ENCODE results near the gene NCS1. TPM values are rescaled to one million over a fixed set of nuclear protein-coding genes. Genes with fewer than 3 reads are reported as not detected.

The NCS1 gene
- total RNA-seq, 1 donor from 2014 or later: 50.0 TPM

DNA sequence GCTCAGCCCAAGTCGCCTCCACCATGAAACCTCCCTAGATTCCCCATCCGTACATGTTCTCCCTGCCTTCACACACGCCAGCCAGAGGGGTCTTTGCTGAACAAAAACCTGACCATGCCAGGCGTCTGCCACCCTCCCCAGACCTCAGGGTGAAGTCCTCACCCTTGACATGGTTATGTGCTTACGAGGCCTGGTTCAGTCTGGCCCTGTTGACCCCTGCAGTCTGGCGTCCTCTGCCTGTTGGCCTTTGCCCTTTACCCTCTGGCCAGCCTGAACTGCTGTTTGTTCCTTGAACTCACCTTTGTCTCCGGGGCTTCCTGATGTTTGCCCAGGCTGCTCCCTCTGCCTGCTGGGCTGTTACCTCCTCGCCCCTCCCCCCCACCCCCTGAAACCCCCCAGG is 29.8 kb downstream of the NCS1 start:
- DNase-seq (ENCODE audit: low spot score): no peak
- Mint-ChIP-seq H3K9me3 (ENCODE audit: low read depth) (no peaks in the 10 kb centered on the region), H3K4me1 (ENCODE audit: low read depth) (peaks cover 10% of the 10 kb centered on the region), H3K4me3 (ENCODE audit: unreplicated experiment) (no peak overlapping the region), H3K27me3 (ENCODE audit: low read depth) (no peaks in the 10 kb centered on the region), H3K36me3 (ENCODE audit: low read depth) (peaks cover 2% of the 10 kb centered on the region), H3K27ac (ENCODE audit: unreplicated experiment) (no peak overlapping the region)
- TF ChIP-seq, protein P1, sequence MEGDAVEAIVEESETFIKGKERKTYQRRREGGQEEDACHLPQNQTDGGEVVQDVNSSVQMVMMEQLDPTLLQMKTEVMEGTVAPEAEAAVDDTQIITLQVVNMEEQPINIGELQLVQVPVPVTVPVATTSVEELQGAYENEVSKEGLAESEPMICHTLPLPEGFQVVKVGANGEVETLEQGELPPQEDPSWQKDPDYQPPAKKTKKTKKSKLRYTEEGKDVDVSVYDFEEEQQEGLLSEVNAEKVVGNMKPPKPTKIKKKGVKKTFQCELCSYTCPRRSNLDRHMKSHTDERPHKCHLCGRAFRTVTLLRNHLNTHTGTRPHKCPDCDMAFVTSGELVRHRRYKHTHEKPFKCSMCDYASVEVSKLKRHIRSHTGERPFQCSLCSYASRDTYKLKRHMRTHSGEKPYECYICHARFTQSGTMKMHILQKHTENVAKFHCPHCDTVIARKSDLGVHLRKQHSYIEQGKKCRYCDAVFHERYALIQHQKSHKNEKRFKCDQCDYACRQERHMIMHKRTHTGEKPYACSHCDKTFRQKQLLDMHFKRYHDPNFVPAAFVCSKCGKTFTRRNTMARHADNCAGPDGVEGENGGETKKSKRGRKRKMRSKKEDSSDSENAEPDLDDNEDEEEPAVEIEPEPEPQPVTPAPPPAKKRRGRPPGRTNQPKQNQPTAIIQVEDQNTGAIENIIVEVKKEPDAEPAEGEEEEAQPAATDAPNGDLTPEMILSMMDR (IDR thresholded peaks at IDR 0.05): no peak

DNA sequence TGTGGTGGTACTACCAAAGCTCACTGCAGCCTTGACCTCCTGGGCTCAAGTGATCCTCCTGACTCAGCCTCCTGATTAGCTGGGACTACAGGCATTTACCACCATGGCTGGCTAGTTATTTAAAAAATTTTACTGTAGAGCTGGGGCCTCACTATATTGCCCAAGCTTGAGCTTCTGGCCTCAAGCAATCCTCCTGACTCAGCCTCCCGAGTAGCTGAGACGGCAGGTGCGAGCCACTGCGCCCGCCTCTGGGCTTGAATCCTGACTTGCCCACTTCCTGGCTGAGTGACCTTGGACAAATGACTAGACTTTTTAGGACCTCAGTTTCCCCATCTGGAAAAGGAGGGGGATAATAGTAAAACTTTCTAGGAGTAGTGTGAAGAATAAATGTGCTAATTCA is 32.1 kb downstream of the NCS1 start:
- Mint-ChIP-seq H3K27ac (ENCODE audit: unreplicated experiment) (no peak overlapping the region), H3K27me3 (ENCODE audit: low read depth) (no peaks in the 10 kb centered on the region), H3K4me3 (ENCODE audit: unreplicated experiment) (no peak overlapping the region), H3K9me3 (ENCODE audit: low read depth) (no peaks in the 10 kb centered on the region), H3K36me3 (ENCODE audit: low read depth) (peaks cover 2% of the 10 kb centered on the region), H3K4me1 (ENCODE audit: low read depth) (peaks cover 16% of the 10 kb centered on the region)
- TF ChIP-seq, protein P1 (IDR thresholded peaks at IDR 0.05): no peak
- no peak for DNase-seq (ENCODE audit: low spot score)

GRCh38 chr9:130204959-130205358 is 32.8 kb downstream of the NCS1 start:
- H3K27me3 Mint-ChIP-seq (ENCODE audit: low read depth): no peaks in the 10 kb centered on the region
- no peaks in the 10 kb centered on the region for H3K9me3 Mint-ChIP-seq (ENCODE audit: low read depth)
- no peak for DNase-seq (ENCODE audit: low spot score)
- H3K4me1 Mint-ChIP-seq (ENCODE audit: low read depth): peaks cover 16% of the 10 kb centered on the region
- no peak overlapping the region for H3K27ac Mint-ChIP-seq (ENCODE audit: unreplicated experiment)
- H3K36me3 Mint-ChIP-seq (ENCODE audit: low read depth): peaks cover 2% of the 10 kb centered on the region
- H3K4me3 Mint-ChIP-seq (ENCODE audit: unreplicated experiment): no peak overlapping the region
- TF ChIP-seq, protein P1 (IDR thresholded peaks at IDR 0.05): no peak

DNA sequence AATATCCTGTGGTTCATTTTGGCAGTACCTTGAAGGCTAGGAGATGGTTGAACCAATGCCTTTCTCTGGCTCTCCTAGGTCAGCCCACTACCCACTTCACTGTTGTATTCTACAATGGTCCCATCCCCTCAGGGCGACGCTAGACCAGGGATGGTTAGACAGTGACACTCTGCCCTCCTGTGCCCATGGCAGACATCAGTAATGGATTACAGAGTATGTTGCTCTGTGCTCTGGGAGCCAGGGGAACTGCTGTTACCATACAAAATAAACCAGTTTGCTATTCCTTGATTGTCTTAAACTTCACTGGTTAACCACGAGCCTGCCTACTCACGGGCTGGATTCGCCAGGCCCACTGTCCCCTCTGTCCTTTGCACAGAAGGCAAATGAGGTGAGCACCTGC is 33.7 kb downstream of the NCS1 start:
- peaks cover 2% of the 10 kb centered on the region for H3K36me3 Mint-ChIP-seq (ENCODE audit: low read depth)
- H3K27ac Mint-ChIP-seq (ENCODE audit: unreplicated experiment): no peak overlapping the region
- TF ChIP-seq, protein P1 (IDR thresholded peaks at IDR 0.05): no peak
- DNase-seq (ENCODE audit: low spot score): no peak
- H3K27me3 Mint-ChIP-seq (ENCODE audit: low read depth): no peaks in the 10 kb centered on the region
- H3K4me3 Mint-ChIP-seq (ENCODE audit: unreplicated experiment): no peak overlapping the region
- peaks cover 14% of the 10 kb centered on the region for H3K4me1 Mint-ChIP-seq (ENCODE audit: low read depth)
- H3K9me3 Mint-ChIP-seq (ENCODE audit: low read depth): no peaks in the 10 kb centered on the region

DNA sequence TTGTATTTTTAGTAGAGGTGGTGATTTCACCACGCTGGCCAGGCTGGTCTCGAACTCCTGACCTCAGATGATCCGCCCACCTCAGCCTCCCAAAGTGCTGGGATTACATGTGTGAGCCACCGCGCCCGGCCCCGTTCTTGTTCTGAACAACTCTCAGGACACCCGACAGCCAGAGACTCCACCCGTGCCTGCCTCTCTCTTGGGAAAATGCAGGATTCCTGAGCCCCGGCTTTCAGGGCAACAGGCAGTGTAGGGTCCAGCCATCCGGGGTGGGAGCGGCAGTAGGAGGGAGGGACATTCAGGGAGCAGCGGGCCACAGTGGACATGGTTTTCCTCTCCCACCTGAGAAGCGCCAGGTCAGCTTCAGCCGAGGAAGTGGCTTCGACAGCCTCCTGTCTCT is 34.4 kb downstream of the NCS1 start:
- Mint-ChIP-seq H3K9me3 (ENCODE audit: low read depth) (no peaks in the 10 kb centered on the region), H3K27me3 (ENCODE audit: low read depth) (no peaks in the 10 kb centered on the region), H3K4me3 (ENCODE audit: unreplicated experiment) (no peak overlapping the region), H3K36me3 (ENCODE audit: low read depth) (peaks cover 2% of the 10 kb centered on the region), H3K4me1 (ENCODE audit: low read depth) (peaks cover 14% of the 10 kb centered on the region), H3K27ac (ENCODE audit: unreplicated experiment) (no peak overlapping the region)
- DNase-seq (ENCODE audit: low spot score): no peak
- TF ChIP-seq, protein P1 (IDR thresholded peaks at IDR 0.05): no peak
